NCI-H1417 treated with DMSO at 0.1 percent for 48 hours (cell line): Measurements from ENCODE around the gene WFDC12.

Source experiments
- DNase-seq: peaks from one replicate; lab custom pipeline; 2025; lab: John Stamatoyannopoulos, UW

The WFDC12 gene

DNA sequence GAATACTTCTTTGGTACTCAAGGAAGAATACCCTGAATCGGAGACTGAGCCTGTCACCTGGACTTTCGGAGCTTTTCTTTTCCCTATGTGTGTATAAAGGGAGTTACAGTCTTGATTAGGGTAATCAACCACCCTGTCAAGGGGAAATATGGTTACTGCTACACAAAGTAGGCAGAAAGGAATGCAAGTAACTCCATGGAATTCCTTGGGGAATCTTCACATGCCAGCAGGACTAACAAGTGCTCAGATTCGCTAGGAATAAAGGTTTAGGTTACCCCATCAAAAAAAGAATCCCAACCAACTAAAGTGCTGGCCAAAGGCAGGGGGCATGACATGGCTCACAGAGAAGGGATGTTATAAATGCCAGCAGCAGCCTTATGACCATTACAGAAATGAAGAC lies 33.8 kb downstream of the WFDC12 start:
- no peak for DNase-seq

DNA sequence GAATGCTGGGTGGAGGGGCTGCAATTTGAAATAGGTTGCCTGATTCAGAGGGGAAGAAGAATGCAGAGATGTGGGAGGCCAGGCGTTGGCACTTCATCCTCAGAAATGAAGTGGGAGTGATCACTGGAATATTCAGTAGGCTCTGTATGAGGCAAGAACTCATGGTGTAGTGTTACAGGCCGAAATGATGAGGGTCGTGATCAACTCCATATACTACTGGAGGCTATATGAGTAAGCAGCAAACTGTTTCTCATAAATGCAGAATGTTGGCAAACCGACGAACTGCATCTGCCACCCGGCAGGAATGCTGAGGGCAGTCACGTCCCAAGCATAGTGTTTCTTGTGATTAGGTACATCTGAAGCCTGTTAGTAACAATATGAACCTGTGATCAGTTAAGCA lies 36.0 kb downstream of the WFDC12 start:
- no peak for DNase-seq

DNA sequence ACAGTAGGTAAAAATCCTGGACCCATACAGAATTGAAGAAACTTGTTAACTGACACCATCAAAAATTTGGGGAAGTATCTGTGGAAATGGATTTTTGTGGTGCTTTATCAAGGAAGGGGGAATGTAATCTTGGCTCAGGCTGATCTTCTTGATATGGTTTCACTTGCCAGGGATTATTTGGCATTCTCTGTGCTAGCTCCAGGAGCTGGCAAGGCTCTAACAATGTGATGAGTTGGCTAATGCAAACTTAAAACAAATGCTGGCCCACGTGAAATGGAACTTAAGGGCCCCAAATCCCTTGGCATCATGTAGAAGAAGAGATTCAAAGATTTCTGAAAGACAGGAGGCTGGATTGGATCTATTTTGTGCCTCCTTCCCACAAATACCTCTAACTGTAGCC lies 36.5 kb downstream of the WFDC12 start:
- no peak for DNase-seq

DNA sequence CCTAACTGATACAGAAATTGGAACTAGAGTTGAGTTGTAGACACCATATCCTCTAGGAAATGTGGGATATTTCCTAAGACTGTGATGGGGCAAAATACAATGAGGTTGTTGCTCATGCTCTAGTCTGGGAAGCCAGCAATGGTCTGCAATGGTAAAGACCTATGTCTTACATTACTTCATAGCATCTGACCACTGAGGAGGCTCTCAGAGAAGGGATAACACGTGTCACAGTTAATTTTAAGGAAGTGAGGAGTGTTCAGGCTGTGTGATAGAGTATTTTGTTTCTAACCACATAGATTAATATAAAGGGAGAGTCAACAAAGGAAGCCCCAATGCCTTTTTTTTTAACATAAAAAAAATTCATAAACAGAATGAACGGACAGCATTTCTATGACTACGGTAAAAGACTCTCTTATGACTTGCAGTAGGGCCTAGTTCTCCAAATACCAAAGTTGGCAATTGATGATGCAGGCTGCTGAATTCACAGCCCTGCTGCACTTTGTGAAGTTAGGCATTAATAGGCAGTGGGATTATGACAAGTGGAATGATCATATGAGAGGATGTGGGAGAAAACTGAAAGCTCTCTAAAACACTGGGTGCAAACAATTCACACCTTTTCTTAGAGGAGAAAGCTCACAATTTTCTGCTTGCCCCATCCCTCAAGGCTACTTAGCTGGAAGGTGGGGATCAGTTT lies 37.0 kb downstream of the WFDC12 start:
- DNase-seq = no peak

DNA sequence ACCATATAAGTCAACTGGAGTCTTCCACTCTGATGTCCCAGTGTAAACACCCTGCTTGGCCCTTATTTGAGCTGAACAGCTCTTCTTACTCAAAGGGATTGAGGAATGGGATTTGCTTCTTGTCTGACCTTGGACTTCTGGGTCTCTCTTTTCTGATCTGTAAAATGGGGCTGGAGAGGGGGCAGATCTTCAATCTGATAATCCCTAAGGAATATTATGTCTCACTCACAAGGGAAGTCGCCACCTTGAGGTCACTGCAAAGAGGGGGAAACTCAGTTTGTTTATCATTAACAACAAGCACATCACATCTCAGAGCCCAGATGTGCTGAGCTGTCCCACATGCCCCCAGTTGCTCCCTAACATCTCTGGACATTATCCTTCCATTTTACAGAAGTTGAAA lies 38.4 kb downstream of the WFDC12 start:
- no peak for DNase-seq

DNA sequence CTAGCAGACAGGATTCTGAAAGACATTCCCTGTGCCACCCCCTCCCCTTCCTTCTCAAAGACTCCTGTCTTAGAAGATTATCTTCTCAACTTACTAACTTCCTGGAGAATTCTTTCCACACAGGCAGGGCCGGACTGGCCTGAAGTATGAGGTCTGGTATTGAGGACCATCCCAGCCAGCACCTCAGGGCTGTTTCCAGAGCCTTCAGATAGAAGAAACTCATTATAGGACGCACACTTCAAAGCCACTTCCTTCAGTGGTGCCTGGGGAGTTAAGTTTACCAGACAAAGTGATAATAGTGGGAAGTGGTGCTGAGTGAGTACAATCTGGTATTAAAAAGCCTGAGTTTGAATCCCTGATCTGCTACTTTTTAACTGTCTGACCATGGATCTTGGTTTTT lies 39.0 kb downstream of the WFDC12 start:
- no peak for DNase-seq

GRCh38 chr20:45083127-45083526 lies 41.1 kb downstream of the WFDC12 start:
- DNase-seq = no peak

DNA sequence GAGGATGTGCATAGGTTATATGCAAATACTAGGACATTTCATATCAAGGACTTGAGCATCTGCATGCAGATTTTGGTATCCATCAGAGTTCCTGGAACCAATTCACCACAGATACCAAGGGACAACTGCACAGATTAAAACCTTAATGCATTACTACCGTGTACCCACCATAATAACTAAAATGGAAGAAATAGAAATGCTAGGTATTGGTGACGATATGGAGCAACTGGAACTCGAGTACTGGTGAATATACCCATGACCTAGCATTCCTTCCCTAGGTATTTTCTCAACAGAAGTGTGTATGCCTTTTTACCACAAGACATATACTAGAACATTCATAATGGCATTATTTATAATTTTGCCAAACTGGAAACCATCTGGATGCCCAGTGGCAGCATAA lies 41.8 kb downstream of the WFDC12 start:
- no peak for DNase-seq

- no peak for DNase-seq
Observed at GRCh38 chr20:45080867-45081624, 43.2 kb downstream of the WFDC12 start.

DNA sequence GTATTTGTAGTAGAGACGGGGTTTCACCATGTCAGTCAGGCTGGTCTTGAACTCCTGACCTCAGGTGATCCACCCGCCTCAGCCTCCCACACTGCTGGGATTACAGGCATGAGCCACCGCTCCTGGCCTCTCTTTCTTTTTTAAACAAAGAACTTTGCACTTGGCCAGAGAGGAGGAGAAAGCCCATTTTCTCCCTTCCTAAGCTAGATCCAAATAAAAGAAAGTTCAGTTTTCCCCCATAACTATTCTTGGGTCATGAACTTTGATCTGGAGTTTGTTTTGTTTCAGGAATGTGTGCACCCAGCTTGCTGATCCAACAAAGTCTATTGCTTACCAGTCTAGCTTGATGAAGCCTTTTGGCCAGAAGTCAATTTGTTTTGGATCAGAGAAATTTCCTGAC lies 46.7 kb downstream of the WFDC12 start:
- DNase-seq = no peak
